ENCODE measurements around the gene PCMT1.

Gene PCMT1

DNA sequence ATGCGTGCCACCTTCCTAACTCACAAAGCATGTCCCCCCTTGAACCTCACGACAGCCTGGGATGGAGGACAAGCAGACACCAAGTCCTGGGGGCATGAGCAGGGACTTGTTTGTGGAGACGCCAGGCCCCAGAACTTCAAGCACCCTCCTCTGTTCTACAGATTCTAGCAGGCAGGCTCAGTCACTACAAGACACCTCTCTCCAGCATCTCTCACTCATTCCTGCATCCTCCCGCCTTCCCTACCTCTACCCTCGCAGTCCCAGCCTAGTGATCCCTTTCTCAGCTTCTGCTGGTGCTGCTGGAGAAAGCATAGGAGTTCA, 110.9 kb downstream of the PCMT1 start:
- no peak for TF ChIP-seq CTCF (IDR thresholded peaks at IDR 0.05; ENCODE audit: borderline replicate concordance, insufficient read depth, low read depth, low read length)

More for the DNA sequence above, 110.9 kb downstream of the PCMT1 start:
- no peak overlapping the region for H3K4me3 ChIP-seq (ENCODE audit: low read depth, low read length)
